ES-I3 (cell line): ENCODE results near the gene IFNL3.

ENCODE experiments used
- H3K36me3 ChIP-seq: 2 replicates; pipeline ENCODE4 v1.6.1; 2013; ENCODE audit warnings: mild to moderate bottlenecking, low read length, control low read depth, moderate library complexity; ENCODE audit not compliant: insufficient read depth
- H3K4me1 ChIP-seq: 2 replicates; pipeline ENCODE4 v1.6.1; 2013; ENCODE audit warnings: mild to moderate bottlenecking, control low read depth, low read length; ENCODE audit not compliant: insufficient read depth
- H3K9ac ChIP-seq: 2 replicates; pipeline ENCODE4 v1.6.1; 2013; ENCODE audit warnings: low read depth, mild to moderate bottlenecking, low read length, moderate library complexity
- H3K9me3 ChIP-seq: 2 replicates; pipeline ENCODE4 v1.6.1; 2013; ENCODE audit warnings: mild to moderate bottlenecking, low read length, moderate library complexity; ENCODE audit not compliant: control insufficient read depth, insufficient read depth

The IFNL3 gene

DNA sequence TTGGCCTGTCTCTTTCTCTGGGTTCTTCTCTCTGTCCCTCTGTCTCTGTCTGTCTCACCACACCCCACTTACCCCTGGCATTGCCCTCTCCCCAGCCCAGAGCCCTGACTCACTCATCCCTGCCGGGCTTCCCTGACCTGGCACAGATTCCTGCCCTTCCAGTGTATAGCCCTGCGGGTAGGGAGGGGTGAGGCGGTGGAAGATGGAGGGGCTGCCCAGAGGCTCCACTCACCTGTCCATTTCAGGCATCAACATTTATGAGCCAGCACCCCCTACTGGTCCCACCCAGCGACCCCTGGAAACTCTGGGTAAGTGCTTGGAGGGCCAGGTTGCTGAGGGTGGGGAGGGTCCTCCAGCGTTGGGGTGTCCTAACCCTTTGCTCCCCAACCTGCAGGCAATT is 47.0 kb downstream of the IFNL3 start:
- Histone ChIP-seq H3K36me3 (no peaks in the 10 kb centered on the region), H3K9ac (no peak overlapping the region), H3K4me1 (peaks cover 3% of the 10 kb centered on the region; the same call in 1 of the 2 replicates), H3K9me3 (no peaks in the 10 kb centered on the region)

DNA sequence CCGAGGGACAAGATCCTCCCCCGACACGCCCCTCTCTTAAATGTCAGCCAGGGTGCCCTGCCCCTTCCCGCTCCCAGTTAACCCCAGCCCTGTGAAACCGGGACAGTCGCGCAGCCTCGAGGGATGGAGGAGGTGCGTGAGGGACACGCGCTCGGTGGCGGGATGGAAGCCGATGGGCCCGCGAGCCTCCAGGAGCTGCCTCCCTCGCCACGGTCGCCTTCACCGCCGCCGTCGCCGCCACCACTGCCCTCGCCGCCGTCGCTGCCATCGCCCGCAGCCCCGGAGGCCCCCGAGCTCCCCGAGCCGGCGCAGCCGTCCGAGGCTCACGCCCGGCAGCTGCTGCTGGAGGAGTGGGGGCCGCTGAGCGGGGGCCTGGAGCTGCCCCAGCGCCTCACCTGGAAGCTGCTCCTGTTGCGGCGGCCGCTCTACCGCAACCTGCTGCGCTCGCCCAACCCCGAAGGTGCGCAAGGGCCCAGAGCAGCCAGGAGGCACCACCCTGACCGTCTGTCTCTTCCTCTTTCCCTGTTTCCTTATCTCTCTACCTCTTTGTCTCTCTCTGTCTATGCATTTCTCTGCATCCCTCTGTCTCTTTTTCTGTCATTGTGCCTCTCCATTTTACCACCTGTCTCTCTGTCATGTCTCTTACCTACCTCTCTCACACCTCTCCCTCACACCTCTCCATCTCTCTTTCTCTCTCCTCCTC is 47.8 kb downstream of the IFNL3 start, which contains the start of gene NCCRP1:
TSS of gene NCCRP1 (plus strand) at position 105 of the 703 bp plus-strand sequence. CDS start at position 124, 19 bp downstream.
- Histone ChIP-seq H3K9ac (peak within 1 kb of the TSS; percentile 24; the same call in 1 of the 2 replicates), H3K9me3 (no peaks in the 10 kb centered on the region), H3K4me1 (peaks cover 3% of the 10 kb centered on the region; the same call in 1 of the 2 replicates), H3K36me3 (no peaks in the 10 kb centered on the region)

DNA sequence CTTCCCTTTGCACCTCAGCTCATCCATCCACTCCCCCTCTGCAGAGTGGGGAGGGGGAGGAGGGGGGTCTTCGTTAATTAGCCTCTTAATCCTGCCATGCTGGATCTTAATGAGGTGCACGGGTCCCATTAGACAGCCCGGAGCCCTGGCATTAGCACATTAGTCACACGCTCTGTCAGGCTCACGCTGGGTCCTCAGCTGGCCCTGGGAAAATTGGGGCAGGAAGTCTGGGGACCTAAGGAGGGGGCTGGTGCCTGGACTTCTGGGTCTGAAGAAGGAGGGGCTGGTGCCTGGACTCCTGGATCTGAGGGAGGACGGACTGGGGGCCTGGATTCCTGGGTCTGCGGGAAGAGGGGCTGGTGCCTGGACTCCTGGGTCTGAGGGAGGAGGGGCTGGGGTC is 48.5 kb downstream of the IFNL3 start:
- H3K9me3 ChIP-seq, result no peaks in the 10 kb centered on the region
- no peaks in the 10 kb centered on the region for H3K36me3 ChIP-seq
- H3K4me1 ChIP-seq, result peaks cover 3% of the 10 kb centered on the region; the same call in 1 of the 2 replicates

DNA sequence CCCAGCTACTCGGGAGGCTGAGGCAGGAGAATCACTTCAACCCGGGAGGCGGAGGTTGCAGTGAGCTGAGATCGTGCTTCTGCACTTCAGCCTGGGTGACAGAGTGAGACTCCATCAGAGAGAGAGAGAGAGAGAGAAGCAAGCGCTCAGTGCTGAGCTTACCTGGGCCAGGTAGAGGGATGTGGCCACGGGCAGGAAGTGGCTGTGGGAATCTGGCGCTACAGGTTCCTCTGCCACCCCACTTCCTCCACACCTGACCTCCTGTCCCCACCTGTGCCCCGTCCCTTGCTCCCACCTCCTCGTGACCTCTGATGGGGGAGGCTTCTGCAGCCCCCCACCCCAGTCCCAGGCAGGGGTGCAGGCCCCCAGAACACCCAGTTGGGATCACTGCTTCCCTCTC is 49.1 kb downstream of the IFNL3 start:
- Histone ChIP-seq H3K4me1 (peaks cover 3% of the 10 kb centered on the region; the same call in 1 of the 2 replicates), H3K9me3 (no peaks in the 10 kb centered on the region), H3K36me3 (no peaks in the 10 kb centered on the region), H3K9ac (no peak overlapping the region)

More for the DNA sequence above, 48.5 kb downstream of the IFNL3 start:
- H3K9ac ChIP-seq, result no peak overlapping the region; the same call in 1 of the 2 replicates

DNA sequence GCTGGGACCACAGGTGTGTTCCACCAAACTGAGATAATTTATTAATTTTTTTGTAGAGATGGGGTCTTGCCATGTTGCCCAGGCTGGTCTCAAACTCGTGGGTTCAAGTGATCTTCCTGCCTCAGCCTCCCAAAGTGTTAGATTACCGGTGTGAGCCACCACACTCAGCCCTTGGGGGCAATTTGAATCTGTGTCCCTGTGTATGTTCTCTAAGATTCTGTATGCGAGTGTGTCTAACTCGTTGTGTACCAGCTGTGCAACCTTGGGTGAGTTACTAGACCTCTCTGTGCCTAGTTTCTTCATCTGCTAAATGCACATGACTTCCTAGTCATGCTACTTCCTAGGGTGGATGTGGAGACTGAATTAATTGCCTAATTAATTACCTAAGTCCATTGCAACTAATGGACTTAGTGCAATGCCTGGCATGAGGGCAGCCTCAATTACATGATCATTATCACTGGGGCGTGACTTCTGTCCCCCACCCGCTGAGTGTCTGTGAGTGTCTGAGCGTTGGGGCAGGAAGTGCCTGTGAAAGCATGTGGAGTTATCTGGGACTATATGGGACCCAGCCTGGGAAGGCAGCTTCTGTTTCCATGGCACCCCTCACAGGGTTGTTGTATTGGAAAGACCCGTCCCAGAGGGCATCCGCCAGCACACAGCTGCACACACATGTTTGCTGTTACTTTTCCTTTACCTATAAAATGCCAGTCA is 49.8 kb downstream of the IFNL3 start:
- no peak overlapping the region for H3K9ac ChIP-seq
- no peaks in the 10 kb centered on the region for H3K9me3 ChIP-seq
- H3K36me3 ChIP-seq, result no peaks in the 10 kb centered on the region
- H3K4me1 ChIP-seq, result peaks cover 3% of the 10 kb centered on the region; the same call in 1 of the 2 replicates

DNA sequence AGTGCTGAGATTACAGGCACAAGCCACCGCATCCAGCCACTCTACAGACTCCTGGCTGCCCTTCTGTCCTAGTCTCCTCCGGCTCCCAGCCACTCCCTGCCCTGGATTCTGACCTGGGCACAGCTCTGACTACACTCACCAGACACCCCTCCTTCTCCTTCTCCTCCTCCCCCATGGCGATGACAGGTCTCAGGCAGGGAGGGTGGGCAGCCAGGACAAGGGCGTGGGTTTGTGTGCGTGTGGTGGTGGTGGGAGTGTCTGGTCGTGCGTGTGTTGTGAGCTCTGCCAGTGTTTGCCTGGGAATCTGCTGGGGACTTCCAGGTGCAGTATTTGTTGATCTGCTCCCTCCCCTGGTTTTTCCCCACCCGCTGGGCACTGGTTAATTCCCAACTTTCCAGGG is 51.0 kb downstream of the IFNL3 start:
- Histone ChIP-seq H3K4me1 (0 out of 2 replicates have a peak, but pooled peaks cover 3% of the 10 kb centered on the region), H3K9ac (no peak overlapping the region), H3K9me3 (no peaks in the 10 kb centered on the region), H3K36me3 (no peaks in the 10 kb centered on the region)
